GM11168 (cell line): ENCODE results near the gene CALN1.
"Not testable (repeated sequence)": the region's sequence is repeated elsewhere in the genome, so short reads cannot be mapped to it uniquely, and the experiment has no call there.

Experiments used
- in situ Hi-C: fragments of 300-500 bp; cut with MboI; formaldehyde crosslinking; loops from one replicate; pipeline ENCODE4 v1.12.0; 2022; ENCODE audit warnings: low sequenced_read_pairs; ENCODE audit not compliant: unreplicated experiment

CALN1 gene

GRCh38 chr7:72411419-72411818, 719 bp downstream of the CALN1 start:
- in situ Hi-C loops, result no loop called here

- in situ Hi-C loops, result no loop called here
Measured at GRCh38 chr7:72409638-72410015, 2.5 kb downstream of the CALN1 start.

- in situ Hi-C loops, result no loop called here
Measured at GRCh38 chr7:72408966-72409637, 3.0 kb downstream of the CALN1 start.

GRCh38 chr7:72406820-72407403, 5.2 kb downstream of the CALN1 start:
- in situ Hi-C loops, result no loop called here

GRCh38 chr7:72405871-72406270, 6.3 kb downstream of the CALN1 start:
- in situ Hi-C loops, result no loop called here

GRCh38 chr7:72405418-72405817, 6.7 kb downstream of the CALN1 start:
- in situ Hi-C loops, result no loop called here

- in situ Hi-C loops, result no loop called here
Measured at GRCh38 chr7:72404743-72405142, 7.4 kb downstream of the CALN1 start.

GRCh38 chr7:72403458-72404076, 8.6 kb downstream of the CALN1 start:
- in situ Hi-C loops, result no loop called here

GRCh38 chr7:72394016-72394415, 18.1 kb downstream of the CALN1 start:
- in situ Hi-C loops, result no loop called here

GRCh38 chr7:72391821-72392377, 20.2 kb downstream of the CALN1 start:
- in situ Hi-C loops, result no loop called here

- in situ Hi-C loops, result no loop called here
Measured at GRCh38 chr7:72386118-72386517, 26.0 kb downstream of the CALN1 start.

- in situ Hi-C loops, result no loop called here
Measured at GRCh38 chr7:72362246-72362645, 49.9 kb downstream of the CALN1 start.

GRCh38 chr7:72345208-72345727, 66.9 kb downstream of the CALN1 start:
- in situ Hi-C loops, result no loop called here

- in situ Hi-C loops, result no loop called here
Measured at GRCh38 chr7:72343991-72344390, 68.1 kb downstream of the CALN1 start.

GRCh38 chr7:72343354-72343753, 68.8 kb downstream of the CALN1 start:
- in situ Hi-C loops, result not testable (repeated sequence)

- in situ Hi-C loops, result no loop called here
Measured at GRCh38 chr7:72337390-72338167, 74.6 kb downstream of the CALN1 start.

GRCh38 chr7:72336632-72337389, 75.3 kb downstream of the CALN1 start:
- in situ Hi-C loops, result no loop called here

GRCh38 chr7:72336382-72336631, 75.8 kb downstream of the CALN1 start:
- in situ Hi-C loops, result no loop called here

GRCh38 chr7:72335561-72336381, 76.4 kb downstream of the CALN1 start:
- in situ Hi-C loops, result no loop called here
